IMR-90 (cell line): ENCODE measurements around the gene PGR. TPM values are rescaled to one million over a fixed set of nuclear protein-coding genes. Genes with fewer than 3 reads are reported as not detected.

ENCODE experiments used
- ATAC-seq: fragments of 200-7000 bp; cut with Tn5 transposase; 2 replicates; pipeline ENCODE4 v1.9.1; 2020; ENCODE audit warnings: low read depth, mild to moderate bottlenecking, moderate library complexity
- BruUV-seq: library from RNA; stranded (reverse); fragments of 400-500 nt; replicated peaks from 2 replicates; lab custom pipeline; 2021; lab: Mats Ljungman, UMichigan
- CTCF ChIA-PET: fragments of 300-600 bp; formaldehyde crosslinking; extraction: SDS; loops from one replicate; lab custom pipeline; 2021; ENCODE audit warnings: antibody characterized with exemption; lab: Yijun Ruan, JAX
- POLR2A ChIA-PET: fragments of 300-600 bp; sonication (Branson Sonifier 250); formaldehyde crosslinking; loops from one replicate; lab custom pipeline; 2022; ENCODE audit warnings: antibody characterized with exemption; ENCODE audit not compliant: unreplicated experiment; lab: Charles Lee
- DNase-seq: peaks from one replicate; pipeline ENCODE4 v3.0.0; 2013
- H2AFZ ChIP-seq: replicated peaks from 2 replicates; pipeline ENCODE3; 2013; ENCODE audit warnings: low read length, mild to moderate bottlenecking; ENCODE audit not compliant: poor library complexity
- H2AK5ac ChIP-seq: 2 replicates; pipeline ENCODE4 v1.6.1; 2013; ENCODE audit warnings: low read depth, low read length, inconsistent platforms
- H2AK9ac ChIP-seq: replicated peaks from 2 replicates; pipeline ENCODE3; 2013; ENCODE audit warnings: mild to moderate bottlenecking, low read depth, low read length, moderate library complexity; ENCODE audit not compliant: poor library complexity
- H2BK120ac ChIP-seq: 2 replicates; pipeline ENCODE4 v1.6.1; 2013; ENCODE audit warnings: low read depth, low read length, inconsistent platforms
- H2BK15ac ChIP-seq: 3 replicates; pipeline ENCODE4 v1.6.1; 2013; ENCODE audit warnings: low read depth, low read length, inconsistent platforms
- H2BK20ac ChIP-seq: 2 replicates; pipeline ENCODE4 v1.6.1; 2013; ENCODE audit warnings: low read depth, mild to moderate bottlenecking, inconsistent platforms, low read length, moderate library complexity
- H2BK5ac ChIP-seq: 2 replicates; pipeline ENCODE4 v1.6.1; 2013; ENCODE audit warnings: mild to moderate bottlenecking, low read depth, low read length, inconsistent platforms; ENCODE audit not compliant: poor library complexity, severe bottlenecking
- H3K14ac ChIP-seq: replicated peaks from 2 replicates; pipeline ENCODE4 v1.6.1; 2013; ENCODE audit warnings: low read depth, low read length, inconsistent platforms
- H3K18ac ChIP-seq: 2 replicates; pipeline ENCODE4 v1.6.1; 2013; ENCODE audit warnings: low read depth, low read length, control low read depth
- H3K23ac ChIP-seq: 2 replicates; pipeline ENCODE4 v1.6.1; 2013; ENCODE audit warnings: low read depth, low read length, inconsistent platforms
- H3K27ac ChIP-seq: 2 replicates; pipeline ENCODE4 v1.5.1; 2013; ENCODE audit warnings: mild to moderate bottlenecking, control low read depth, low read length; ENCODE audit not compliant: insufficient read depth
- H3K27me3 ChIP-seq: 2 replicates; pipeline ENCODE4 v1.6.1; 2013; ENCODE audit warnings: low read length; ENCODE audit not compliant: control insufficient read depth, insufficient read depth
- H3K36me3 ChIP-seq: 2 replicates; pipeline ENCODE4 v1.6.1; 2013; ENCODE audit warnings: low read length, mixed read lengths; ENCODE audit not compliant: control insufficient read depth, insufficient read depth
- H3K4ac ChIP-seq: 2 replicates; pipeline ENCODE4 v1.6.1; 2013; ENCODE audit warnings: low read depth, low read length, inconsistent platforms
- H3K4me1 ChIP-seq: 2 replicates; pipeline ENCODE4 v1.6.1; 2013; ENCODE audit warnings: low read length, mixed read lengths; ENCODE audit not compliant: control insufficient read depth, insufficient read depth
- H3K4me2 ChIP-seq: 2 replicates; pipeline ENCODE4 v1.6.1; 2013; ENCODE audit warnings: low read depth, mild to moderate bottlenecking, control low read depth, low read length, moderate library complexity
- H3K4me3 ChIP-seq: 2 replicates; pipeline ENCODE4 v1.5.1; 2013; ENCODE audit warnings: low read depth, mild to moderate bottlenecking, control low read depth, low read length, moderate library complexity; ENCODE audit not compliant: insufficient read depth
- H3K56ac ChIP-seq: 2 replicates; pipeline ENCODE4 v1.6.1; 2013; ENCODE audit warnings: low read length, inconsistent platforms; ENCODE audit not compliant: insufficient read depth; ENCODE audit errors: extremely low read depth
- H3K79me1 ChIP-seq, 2 experiments: 2 replicates each; pipeline ENCODE4 v1.6.1; 2013; ENCODE audit warnings: low read length in 2 of 2, inconsistent platforms in 1 of 2, low read depth in 1 of 2
- H3K9ac ChIP-seq: 2 replicates; pipeline ENCODE4 v1.6.1; 2013; ENCODE audit warnings: low read depth, low read length, control low read depth
- H3K9me1 ChIP-seq: 2 replicates; pipeline ENCODE4 v1.6.1; 2013; ENCODE audit warnings: low read length, inconsistent platforms; ENCODE audit not compliant: insufficient read depth
- H3K9me3 ChIP-seq: 2 replicates; pipeline ENCODE4 v1.6.1; 2013; ENCODE audit warnings: low read length; ENCODE audit not compliant: control insufficient read depth, insufficient read depth
- H4K20me1 ChIP-seq: 2 replicates; pipeline ENCODE4 v1.6.1; 2013; ENCODE audit warnings: low read length, inconsistent platforms; ENCODE audit not compliant: insufficient read depth
- H4K5ac ChIP-seq: 2 replicates; pipeline ENCODE4 v1.6.1; 2013; ENCODE audit warnings: mild to moderate bottlenecking, low read depth, low read length, control low read depth
- H4K8ac ChIP-seq, 2 experiments: 2 replicates each; pipeline ENCODE4 v1.6.1; 2013; ENCODE audit warnings: low read depth in 2 of 2, low read length in 2 of 2, control low read depth in 1 of 2, inconsistent platforms in 1 of 2
- H4K91ac ChIP-seq: 2 replicates; pipeline ENCODE4 v1.6.1; 2013; ENCODE audit warnings: low read depth, low read length, inconsistent platforms; ENCODE audit not compliant: insufficient read depth
- BHLHE40 ChIP-seq: fragments of 150-350 bp; IDR thresholded peaks from 2 replicates; pipeline ENCODE4 v1.6.1; 2016; ENCODE audit warnings: mild to moderate bottlenecking, low read depth, low read length
- CEBPB ChIP-seq: IDR thresholded peaks from 2 replicates; pipeline ENCODE4 v1.6.1; 2012; ENCODE audit warnings: low read depth, low read length, improper control_type of control experiment
- CHD1 ChIP-seq: IDR thresholded peaks from 2 replicates; pipeline ENCODE4 v1.6.1; 2012; ENCODE audit warnings: low read depth, low read length, improper control_type of control experiment
- ELK1 ChIP-seq: fragments of 150-350 bp; IDR thresholded peaks from 2 replicates; pipeline ENCODE4 v1.6.1; 2016; ENCODE audit warnings: low read depth, mild to moderate bottlenecking, low read length, moderate library complexity, borderline replicate concordance
- FOS ChIP-seq: fragments of 150-350 bp; IDR thresholded peaks from 2 replicates; pipeline ENCODE4 v1.6.1; 2016; ENCODE audit warnings: low read depth, low read length
- MAFK ChIP-seq: IDR thresholded peaks from 2 replicates; pipeline ENCODE4 v1.6.1; 2012; ENCODE audit warnings: low read depth, low read length, improper control_type of control experiment
- MAZ ChIP-seq: IDR thresholded peaks from 2 replicates; pipeline ENCODE4 v1.6.1; 2012; ENCODE audit warnings: low read depth, mild to moderate bottlenecking, low read length, improper control_type of control experiment, moderate library complexity, borderline replicate concordance
- MXI1 ChIP-seq: IDR thresholded peaks from 2 replicates; pipeline ENCODE4 v1.6.1; 2012; ENCODE audit warnings: low read depth, mild to moderate bottlenecking, low read length, moderate library complexity, borderline replicate concordance
- NFE2L2 ChIP-seq: fragments of 150-350 bp; IDR thresholded peaks from 2 replicates; pipeline ENCODE4 v1.6.1; 2016; ENCODE audit warnings: low read depth, mild to moderate bottlenecking, low read length
- POLR2A ChIP-seq: IDR thresholded peaks from 2 replicates; pipeline ENCODE4 v1.6.1; 2012; ENCODE audit warnings: mild to moderate bottlenecking, low read depth, low read length
- RAD21 ChIP-seq: IDR thresholded peaks from 2 replicates; pipeline ENCODE4 v1.6.1; 2012; ENCODE audit warnings: low read length, improper control_type of control experiment
- RCOR1 ChIP-seq: IDR thresholded peaks from 2 replicates; pipeline ENCODE4 v1.6.1; 2012; ENCODE audit warnings: mild to moderate bottlenecking, low read length, improper control_type of control experiment; ENCODE audit not compliant: insufficient replicate concordance
- RFX5 ChIP-seq: IDR thresholded peaks from 2 replicates; pipeline ENCODE4 v1.8.0; 2012; ENCODE audit warnings: low read depth, mild to moderate bottlenecking, low read length, moderate library complexity
- SMC3 ChIP-seq: fragments of 150-350 bp; IDR thresholded peaks from 2 replicates; pipeline ENCODE4 v1.6.1; 2016; ENCODE audit warnings: low read depth, mild to moderate bottlenecking, antibody characterized with exemption, low read length, moderate library complexity
- USF2 ChIP-seq: fragments of 150-350 bp; IDR thresholded peaks from 2 replicates; pipeline ENCODE4 v1.6.1; 2017; ENCODE audit warnings: mild to moderate bottlenecking, antibody characterized with exemption, low read length, low read depth
- WGBS, 2 experiments: methylation state at CpG; one replicate each; pipeline versions ENCODE4 v1.1.5 to v1.1.7; 2013; ENCODE audit warnings: missing lambda C conversion rate in 2 of 2; ENCODE audit not compliant: insufficient read length in 1 of 2; ENCODE audit errors: extremely low coverage in 2 of 2; 5-methylcytosine and 5-hydroxymethylcytosine counted together
- dilution Hi-C: fragments of 300-500 bp; cut with HindIII; formaldehyde crosslinking; loops from one replicate; pipeline ENCODE4 v1.14.3; 2018; ENCODE audit warnings: low sequenced_read_pairs; ENCODE audit not compliant: unreplicated experiment
- in situ Hi-C: fragments of 300-500 bp; cut with MboI; formaldehyde crosslinking; loops from 3 replicates; pipeline ENCODE4 v1.14.3; 2019; ENCODE audit warnings: low sequenced_read_pairs, inconsistent platforms, mixed read lengths
- intact Hi-C: fragments of 100-400 bp; cut with micrococcal nuclease; formaldehyde crosslinking; loops from 2 replicates; pipeline ENCODE4 v1.10.0; 2022
- polyA plus RNA-seq, 3 experiments: library from polyadenylated mRNA; depleted of rRNA; stranded (reverse); fragments of >200 nt; gene quantifications; 2 replicates each; pipeline ENCODE4 v1.2.3, GENCODE V29; 2012; ENCODE audit warnings: low replicate concordance in 1 of 3
- total RNA-seq: library from RNA; depleted of rRNA; stranded (reverse); fragments of >200 nt; gene quantifications from 2 replicates; pipeline ENCODE4 v1.2.3, GENCODE V29; 2012
- TF ChIP-seq, protein P1 (sequence below): conservative IDR thresholded peaks from 2 replicates; pipeline ENCODE4 v1.5.1; 2012; ENCODE audit warnings: mild to moderate bottlenecking, low read depth, low read length, improper control_type of control experiment

The PGR gene
- total and polyA plus RNA-seq, 2 of the 4 experiments (the other 2 are of a cell fraction): under 0.01 TPM; not detected in 1

GRCh38 chr11:101043940-101044339 lies 85.7 kb downstream of the PGR start:
- POLR2A ChIA-PET: no interaction called here
- H3K18ac ChIP-seq: no peak overlapping the region
- no CpG with 5 or more reads among the region's 1 CpG for WGBS, 2 experiments

More at GRCh38 chr11:101043940-101044339, 85.7 kb downstream of the PGR start:
- Histone ChIP-seq H2BK5ac (no peak overlapping the region), H2BK15ac (no peak overlapping the region), H3K4ac (no peak overlapping the region), H2AK5ac (no peak overlapping the region), H4K91ac (no peak overlapping the region), H2AFZ (no peak overlapping the region), H3K4me2 (no peak overlapping the region), H2AK9ac (no peak overlapping the region), H3K23ac (no peak overlapping the region), H3K9ac (no peak overlapping the region), H3K27ac (no peak overlapping the region), H4K8ac (no peak overlapping the region), H3K4me1 (no peaks in the 10 kb centered on the region), H3K14ac (no peak overlapping the region), H3K9me1 (no peaks in the 10 kb centered on the region), H4K5ac (no peak overlapping the region), H3K4me3 (no peak overlapping the region), H3K27me3 (no peaks in the 10 kb centered on the region), H4K20me1 (no peaks in the 10 kb centered on the region), H2BK20ac (no peak overlapping the region), H3K79me1 (no peaks in the 10 kb centered on the region), H3K9me3 (no peaks in the 10 kb centered on the region), H2BK120ac (no peak overlapping the region), H3K56ac (no peak overlapping the region), H3K36me3 (no peaks in the 10 kb centered on the region)
- intact Hi-C loops (no loop called here), in situ Hi-C loops (no loop called here), dilution Hi-C loops (no loop called here)
- CTCF ChIA-PET: no interaction called here
- ATAC-seq (no peak), DNase-seq (no peak)
- TF ChIP-seq MAZ (no peak), CHD1 (no peak), RFX5 (no peak), BHLHE40 (no peak), USF2 (no peak), MAFK (no peak), MXI1 (no peak), SMC3 (no peak), ELK1 (no peak), POLR2A (no peak), CEBPB (no peak), FOS (no peak), NFE2L2 (no peak), RCOR1 (no peak), RAD21 (no peak)
- TF ChIP-seq, protein P1, sequence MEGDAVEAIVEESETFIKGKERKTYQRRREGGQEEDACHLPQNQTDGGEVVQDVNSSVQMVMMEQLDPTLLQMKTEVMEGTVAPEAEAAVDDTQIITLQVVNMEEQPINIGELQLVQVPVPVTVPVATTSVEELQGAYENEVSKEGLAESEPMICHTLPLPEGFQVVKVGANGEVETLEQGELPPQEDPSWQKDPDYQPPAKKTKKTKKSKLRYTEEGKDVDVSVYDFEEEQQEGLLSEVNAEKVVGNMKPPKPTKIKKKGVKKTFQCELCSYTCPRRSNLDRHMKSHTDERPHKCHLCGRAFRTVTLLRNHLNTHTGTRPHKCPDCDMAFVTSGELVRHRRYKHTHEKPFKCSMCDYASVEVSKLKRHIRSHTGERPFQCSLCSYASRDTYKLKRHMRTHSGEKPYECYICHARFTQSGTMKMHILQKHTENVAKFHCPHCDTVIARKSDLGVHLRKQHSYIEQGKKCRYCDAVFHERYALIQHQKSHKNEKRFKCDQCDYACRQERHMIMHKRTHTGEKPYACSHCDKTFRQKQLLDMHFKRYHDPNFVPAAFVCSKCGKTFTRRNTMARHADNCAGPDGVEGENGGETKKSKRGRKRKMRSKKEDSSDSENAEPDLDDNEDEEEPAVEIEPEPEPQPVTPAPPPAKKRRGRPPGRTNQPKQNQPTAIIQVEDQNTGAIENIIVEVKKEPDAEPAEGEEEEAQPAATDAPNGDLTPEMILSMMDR: no peak
- no TSS peak for BruUV-seq
